GM21619 (cell line): Measurements from ENCODE around the gene PCNX1.
A peak's percentile ranks its signal among the peaks of the same experiment; 100 is the strongest.
"Not testable (repeated sequence)": the region's sequence is repeated elsewhere in the genome, so short reads cannot be mapped to it uniquely, and the experiment has no call there.

Experiments
- ATAC-seq: cut with Tn5 transposase; IDR thresholded peaks from one replicate; pipeline ENCODE4 v1.9.1; 2021; ENCODE audit not compliant: unreplicated experiment

The PCNX1 gene

GRCh38 chr14:70907176-70907995 is at the start of gene PCNX1:
PCNX1 (plus strand) TSS chr14:70907459; CDS start chr14:70907851, 392 bp downstream.
- ATAC-seq = peak; percentile 64

- ATAC-seq = no peak
Measured at GRCh38 chr14:70857496-70857890, 49.8 kb upstream of the PCNX1 start.

- no peak for ATAC-seq
Measured at GRCh38 chr14:70858641-70859040, 48.6 kb upstream of the PCNX1 start.

- ATAC-seq = not testable (repeated sequence)
Measured at GRCh38 chr14:70866992-70867391, 40.3 kb upstream of the PCNX1 start.

GRCh38 chr14:70871001-70871400 is 36.3 kb upstream of the PCNX1 start:
- ATAC-seq = no peak

GRCh38 chr14:70871863-70872677 is 35.2 kb upstream of the PCNX1 start:
- peak; percentile 54 for ATAC-seq

GRCh38 chr14:70872678-70873020 is 34.6 kb upstream of the PCNX1 start:
- ATAC-seq = no peak

- ATAC-seq = no peak
Measured at GRCh38 chr14:70873627-70874026, 33.6 kb upstream of the PCNX1 start.

- not testable (repeated sequence) for ATAC-seq
Measured at GRCh38 chr14:70875811-70876460, 31.3 kb upstream of the PCNX1 start.

- ATAC-seq = no peak
Measured at GRCh38 chr14:70879448-70879847, 27.8 kb upstream of the PCNX1 start.

- ATAC-seq = not testable (repeated sequence)
Measured at GRCh38 chr14:70880888-70881287, 26.4 kb upstream of the PCNX1 start.

GRCh38 chr14:70881549-70882177 is 25.6 kb upstream of the PCNX1 start:
- peak; percentile 53 for ATAC-seq

- no peak for ATAC-seq
Measured at GRCh38 chr14:70882776-70883492, 24.3 kb upstream of the PCNX1 start.

GRCh38 chr14:70884595-70885342 is 22.5 kb upstream of the PCNX1 start:
- ATAC-seq = no peak

GRCh38 chr14:70885343-70886022 is 21.8 kb upstream of the PCNX1 start:
- ATAC-seq = no peak

- peak; percentile 41 for ATAC-seq
Measured at GRCh38 chr14:70886421-70887206, 20.6 kb upstream of the PCNX1 start.

GRCh38 chr14:70887207-70887681 is 20.0 kb upstream of the PCNX1 start:
- peak; percentile 37 for ATAC-seq
